ENCODE data around the gene PVR.
"Not testable (repeated sequence)": the region's sequence is repeated elsewhere in the genome, so short reads cannot be mapped to it uniquely, and the experiment has no call there.

PVR gene

GRCh38 chr19:44618640-44619357 is 24.9 kb upstream of the PVR start:
- DNase-seq = peak; percentile 1

DNA sequence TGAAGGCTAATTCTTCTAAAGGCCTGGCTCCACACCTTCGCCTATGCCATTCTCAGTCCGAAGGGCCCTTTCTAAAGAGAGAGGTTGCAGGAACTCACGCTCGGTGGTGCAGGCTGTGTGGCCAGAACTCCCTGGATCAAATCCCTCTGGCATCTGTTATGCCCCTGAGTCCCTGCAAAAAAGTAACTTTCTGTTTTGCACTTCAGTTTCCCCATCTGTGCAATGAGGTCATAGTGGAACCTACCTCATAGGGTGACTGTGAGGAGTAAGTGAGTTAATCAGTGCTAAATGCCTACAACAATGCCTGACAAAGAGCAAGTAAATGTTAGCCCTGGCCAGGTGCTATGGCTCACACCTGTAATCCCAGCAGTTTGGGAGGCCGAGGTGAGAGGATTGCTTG is 23.0 kb upstream of the PVR start:
- DNase-seq = peak; percentile 5

- DNase-seq = no peak
Measured at GRCh38 chr19:44621367-44621766, 22.3 kb upstream of the PVR start.

GRCh38 chr19:44623080-44623479 is 20.6 kb upstream of the PVR start:
- no peak for DNase-seq

DNA sequence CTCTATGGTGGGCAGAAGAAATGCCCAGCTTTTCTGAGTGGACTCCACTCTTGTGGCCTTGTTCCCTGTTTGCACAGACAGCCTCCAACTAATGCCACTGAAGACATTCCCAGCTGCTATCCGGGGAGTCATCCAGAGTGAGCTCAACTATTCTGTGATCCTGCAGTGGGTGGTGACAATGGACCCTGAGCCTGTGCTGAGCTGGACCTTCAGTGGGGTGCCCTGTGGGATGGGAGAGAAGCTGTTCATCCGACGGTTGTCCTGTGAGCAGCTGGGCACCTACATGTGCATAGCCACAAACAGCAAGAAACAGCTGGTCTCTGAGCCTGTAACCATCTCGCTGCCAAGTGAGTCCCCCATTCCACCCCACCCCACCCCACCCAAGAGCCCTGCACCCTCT is 20.1 kb upstream of the PVR start:
- peak; percentile 4 for DNase-seq

- peak; percentile 50 for DNase-seq
Measured at GRCh38 chr19:44624840-44625354, 18.8 kb upstream of the PVR start.

- DNase-seq = not testable (repeated sequence)
Measured at GRCh38 chr19:44625637-44626036, 18.1 kb upstream of the PVR start.

GRCh38 chr19:44626048-44626624 is 17.6 kb upstream of the PVR start:
- no peak for DNase-seq

- DNase-seq = no peak
Measured at GRCh38 chr19:44627631-44628030, 16.1 kb upstream of the PVR start.

- no peak for DNase-seq
Measured at GRCh38 chr19:44628793-44629192, 14.9 kb upstream of the PVR start.

DNA sequence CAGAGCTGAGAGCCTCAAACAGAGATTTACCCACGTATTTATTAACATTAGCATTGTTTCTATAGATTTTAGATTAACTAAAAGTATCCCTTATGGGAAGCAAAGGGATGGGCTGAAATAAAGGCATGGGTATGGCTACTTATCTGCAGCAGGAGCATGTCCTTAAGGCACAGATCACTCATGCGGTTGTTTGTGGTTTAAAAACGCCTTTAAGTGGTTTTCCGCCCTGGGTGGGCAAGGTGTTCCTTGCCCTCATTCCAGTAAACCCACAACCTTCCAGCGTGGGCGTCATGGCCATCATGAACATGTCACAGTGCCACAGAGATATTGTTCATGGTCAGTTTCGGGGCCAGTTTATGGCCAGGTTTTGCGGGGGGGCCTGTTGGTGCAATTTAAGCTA is 12.1 kb upstream of the PVR start:
- DNase-seq = not testable (repeated sequence)

- DNase-seq = not testable (repeated sequence)
Measured at GRCh38 chr19:44634058-44634457, 9.7 kb upstream of the PVR start.

DNA sequence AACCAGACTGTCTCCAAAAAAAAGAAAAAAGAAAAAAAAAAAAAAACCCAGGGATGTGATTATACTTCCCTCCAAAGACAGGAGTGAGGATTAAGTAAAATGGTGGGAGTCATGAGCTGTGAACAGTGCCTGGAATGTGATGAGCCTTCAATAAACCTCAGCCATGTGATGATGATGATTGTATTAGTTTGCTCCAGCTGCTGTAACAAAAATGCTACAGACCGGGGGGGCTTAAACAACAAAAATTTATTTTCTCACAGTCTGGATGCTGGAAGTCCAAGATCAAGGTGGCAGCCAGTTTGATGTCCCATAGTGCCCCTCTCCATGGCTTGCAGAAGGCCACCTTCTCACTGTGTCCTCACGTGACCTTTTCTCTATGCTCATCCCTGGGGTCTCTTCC is 8.9 kb upstream of the PVR start:
- DNase-seq = no peak

DNA sequence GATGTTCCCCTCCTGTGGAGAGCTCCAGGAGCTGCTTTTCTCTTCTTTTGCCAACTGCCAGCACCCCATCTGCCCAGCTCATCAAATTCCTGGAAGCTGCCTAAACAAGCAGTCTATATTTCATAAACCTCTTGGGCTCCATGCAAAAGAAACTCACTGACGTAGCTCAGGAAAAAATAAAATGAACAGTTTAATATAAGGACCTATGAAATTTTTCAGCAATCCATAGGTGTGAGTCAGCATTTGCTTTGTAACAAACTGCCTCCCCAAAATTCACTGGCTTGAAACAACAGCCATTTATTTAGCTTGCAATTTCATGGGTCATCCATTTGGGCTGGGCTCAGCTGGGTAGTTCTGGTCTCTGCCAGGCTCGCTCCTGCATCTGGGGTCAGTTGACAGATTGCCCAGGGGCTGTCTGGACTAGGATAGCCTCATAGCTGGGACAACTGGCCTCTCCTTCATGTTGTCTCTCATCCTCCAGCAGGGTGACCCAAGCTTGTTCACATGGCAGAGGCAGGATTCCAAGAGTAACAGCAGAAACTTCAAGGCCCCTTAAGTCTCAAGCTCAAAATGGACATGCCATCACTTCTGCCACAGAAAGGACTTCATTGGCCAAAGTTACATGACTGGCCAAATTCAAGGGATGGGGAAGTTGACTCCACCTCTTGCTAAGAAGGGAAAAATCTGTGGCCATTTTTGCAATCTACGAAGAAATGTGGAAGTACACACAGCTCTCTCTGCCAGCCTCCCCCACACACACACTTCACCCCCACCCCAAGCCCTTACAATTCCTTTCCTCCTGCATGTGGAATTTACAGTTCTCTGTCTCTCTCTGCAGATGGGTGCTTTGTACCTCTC is 7.9 kb upstream of the PVR start:
- no peak for DNase-seq

DNA sequence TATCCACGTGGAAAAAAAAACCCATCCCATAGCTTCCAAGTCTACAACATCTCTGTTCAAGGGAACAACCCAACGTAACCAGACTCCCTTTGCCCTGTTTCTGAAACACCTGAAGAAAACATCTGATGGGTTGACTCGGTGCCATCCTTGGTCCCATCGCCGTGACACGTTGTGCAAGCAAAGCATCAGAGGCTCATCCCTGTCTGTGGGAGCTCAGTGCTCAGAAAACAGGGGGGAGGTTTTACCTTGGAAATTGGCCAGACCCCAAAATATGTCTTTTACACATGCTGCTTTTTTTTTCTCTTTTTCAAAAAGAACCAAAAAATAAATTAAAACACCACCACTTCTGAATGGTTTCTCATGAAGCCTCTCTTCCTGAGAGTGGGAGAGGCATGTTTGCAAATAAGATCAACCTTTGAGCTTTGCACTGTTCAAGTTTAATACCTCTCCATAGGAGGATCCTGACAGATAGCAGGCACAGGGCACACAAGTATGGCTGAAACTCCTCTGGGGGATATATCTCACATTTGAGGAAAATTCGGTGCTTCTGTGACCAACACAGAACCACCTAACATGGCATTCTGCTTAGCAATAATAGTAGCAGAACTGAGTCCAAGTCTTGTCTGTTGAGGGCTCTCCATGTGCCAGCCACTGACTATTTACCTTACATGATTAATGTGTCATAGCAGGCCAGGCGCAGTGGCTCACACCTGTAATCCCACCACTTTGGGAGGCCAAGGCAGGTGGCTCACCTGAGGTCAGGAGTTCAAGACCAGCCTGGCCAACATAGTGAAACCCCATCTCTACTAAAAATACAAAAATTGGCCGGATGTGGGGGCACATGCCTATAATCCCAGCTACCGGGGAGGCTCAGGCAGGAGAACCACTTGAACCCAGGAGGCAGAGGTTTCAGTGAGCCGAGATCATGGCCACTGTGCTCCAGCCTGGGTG is 7.0 kb upstream of the PVR start:
- DNase-seq = no peak

- DNase-seq = no peak
Measured at GRCh38 chr19:44637390-44637764, 6.3 kb upstream of the PVR start.

GRCh38 chr19:44640518-44640917 is 3.2 kb upstream of the PVR start:
- DNase-seq = no peak

- DNase-seq = no peak
Measured at GRCh38 chr19:44641501-44642265, 2.0 kb upstream of the PVR start.

DNA sequence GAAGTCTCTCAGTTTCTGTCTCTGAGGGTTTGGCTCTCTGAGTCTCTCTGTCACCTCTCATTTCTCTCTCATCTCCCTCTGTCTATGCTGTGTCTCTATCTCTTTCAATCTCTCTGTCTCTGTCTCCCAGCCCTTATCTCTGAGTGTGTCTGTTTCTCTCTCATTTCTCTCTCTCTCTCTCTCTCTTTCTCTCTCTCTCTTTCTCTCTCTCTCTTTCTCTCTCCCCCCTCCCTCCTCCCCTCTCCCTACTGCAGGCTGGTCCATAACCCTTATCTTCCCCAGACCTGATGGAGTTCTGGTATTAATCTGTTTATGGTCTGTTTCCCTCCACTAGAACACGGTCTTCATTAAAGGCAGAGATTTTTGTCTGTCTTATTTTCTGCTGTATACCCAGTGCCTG is 1.3 kb upstream of the PVR start:
- DNase-seq = no peak

DNA sequence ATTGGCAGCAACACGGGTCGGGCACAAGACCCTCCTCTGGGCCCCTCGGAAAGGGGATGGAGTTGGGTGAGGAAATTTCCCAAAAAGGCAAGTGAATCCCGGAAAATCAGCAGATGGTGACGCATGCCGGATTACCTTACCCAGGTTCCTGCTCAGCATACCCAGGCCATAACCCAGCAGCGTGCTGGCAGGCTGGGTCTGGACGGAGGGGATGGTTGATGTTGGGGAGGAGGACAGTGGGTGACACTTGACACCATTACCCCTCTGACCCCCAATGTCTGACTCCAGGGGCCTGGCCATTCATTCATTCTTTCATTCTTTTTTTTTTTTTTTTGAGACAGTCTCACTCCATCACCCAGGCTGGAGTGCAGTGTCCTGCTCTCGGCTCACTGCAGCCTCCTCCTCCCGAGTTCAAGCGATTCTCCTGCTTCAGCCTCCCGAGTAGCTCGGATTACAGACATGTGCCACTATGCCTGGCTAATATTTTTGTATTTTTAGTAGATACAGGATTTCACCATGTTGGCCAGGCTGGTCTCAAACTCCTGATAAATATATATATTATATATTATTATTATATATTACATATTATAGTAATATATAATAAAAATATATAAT is 799 bp downstream of the PVR start:
- peak; percentile 74 for DNase-seq

DNA sequence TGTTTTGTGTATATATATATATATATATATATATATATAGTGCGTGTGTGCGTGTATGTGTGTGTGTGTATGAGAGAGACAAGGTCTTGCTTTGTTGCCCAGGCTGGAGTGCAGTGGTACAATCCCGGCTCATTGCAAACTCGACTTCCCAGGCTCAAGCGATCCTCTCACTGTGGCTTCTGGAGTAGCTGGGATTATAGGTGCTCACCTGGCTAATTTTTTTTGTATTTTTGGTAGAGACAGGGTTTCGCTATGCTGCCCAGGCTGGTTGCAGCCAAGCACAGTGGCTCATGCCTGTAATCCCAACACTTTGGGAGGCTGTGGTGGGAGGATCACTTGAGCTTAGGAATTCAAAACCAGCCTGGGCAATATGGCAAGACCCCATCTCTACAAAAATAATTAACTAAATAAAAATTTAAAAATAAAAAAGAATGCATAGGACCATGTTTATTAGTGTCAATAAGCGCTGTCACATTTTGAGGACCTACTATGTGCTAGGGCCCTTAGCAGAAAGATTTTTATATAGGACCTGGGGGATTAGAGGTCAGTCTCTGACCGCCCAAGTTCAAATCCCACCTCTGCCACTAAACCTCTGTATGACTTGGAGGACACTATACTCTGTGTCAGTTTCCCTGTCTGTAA is 1.8 kb downstream of the PVR start:
- no peak for DNase-seq
